Measurements from ENCODE around the gene B3GALT6.

The B3GALT6 gene

GRCh38 chr1:1237874-1238701 is 6.1 kb downstream of the B3GALT6 start:
- no peak overlapping the region for H3K4me3 ChIP-seq (ENCODE audit: low read depth in 1 of 2, low read length in 2 of 2)
- H3K27me3 ChIP-seq (ENCODE audit: control insufficient read depth in 1 of 2, insufficient read depth in 2 of 2, low read length in 2 of 2), result peaks cover 0 to 42% of the 10 kb centered on the region in 2 donors
- H3K9me3 ChIP-seq (ENCODE audit: low read length), result no peaks in the 10 kb centered on the region
- no peak overlapping the region for H3K9ac ChIP-seq (ENCODE audit: low read length)
- H3K4me1 ChIP-seq (ENCODE audit: insufficient read depth, low read length), result no peaks in the 10 kb centered on the region
- H3K36me3 ChIP-seq (ENCODE audit: insufficient read depth, low read length), result peaks cover 11% of the 10 kb centered on the region
- H3K27ac ChIP-seq (ENCODE audit: low read depth, low read length), result no peak overlapping the region

- Histone ChIP-seq H3K27me3 (ENCODE audit: control insufficient read depth in 1 of 2, insufficient read depth in 2 of 2, low read length in 2 of 2) (peaks cover 0 to 42% of the 10 kb centered on the region in 2 donors), H3K27ac (ENCODE audit: low read depth, low read length) (no peak overlapping the region), H3K36me3 (ENCODE audit: insufficient read depth, low read length) (peaks cover 10% of the 10 kb centered on the region), H3K9ac (ENCODE audit: low read length) (no peak overlapping the region), H3K4me3 (ENCODE audit: low read depth in 1 of 2, low read length in 2 of 2) (no peak overlapping the region), H3K4me1 (ENCODE audit: insufficient read depth, low read length) (no peaks in the 10 kb centered on the region), H3K9me3 (ENCODE audit: low read length) (no peaks in the 10 kb centered on the region)
Observed at GRCh38 chr1:1238702-1239178, 6.7 kb downstream of the B3GALT6 start.

- Histone ChIP-seq H3K27ac (ENCODE audit: low read depth, low read length) (no peak overlapping the region), H3K4me1 (ENCODE audit: insufficient read depth, low read length) (no peaks in the 10 kb centered on the region), H3K9ac (ENCODE audit: low read length) (no peak overlapping the region), H3K36me3 (ENCODE audit: insufficient read depth, low read length) (peaks cover 5% of the 10 kb centered on the region), H3K4me3 (ENCODE audit: low read depth in 1 of 2, low read length in 2 of 2) (no peak overlapping the region), H3K27me3 (ENCODE audit: control insufficient read depth in 1 of 2, insufficient read depth in 2 of 2, low read length in 2 of 2) (peaks cover 0 to 47% of the 10 kb centered on the region in 2 donors), H3K9me3 (ENCODE audit: low read length) (no peaks in the 10 kb centered on the region)
Observed at GRCh38 chr1:1239227-1239613, 7.2 kb downstream of the B3GALT6 start.

GRCh38 chr1:1239614-1240347 is 7.7 kb downstream of the B3GALT6 start:
- no peak overlapping the region for H3K9ac ChIP-seq (ENCODE audit: low read length)
- H3K9me3 ChIP-seq (ENCODE audit: low read length), result no peaks in the 10 kb centered on the region
- H3K36me3 ChIP-seq (ENCODE audit: insufficient read depth, low read length), result no peaks in the 10 kb centered on the region
- H3K4me1 ChIP-seq (ENCODE audit: insufficient read depth, low read length), result no peaks in the 10 kb centered on the region
- peaks cover 0 to 48% of the 10 kb centered on the region in 2 donors for H3K27me3 ChIP-seq (ENCODE audit: control insufficient read depth in 1 of 2, insufficient read depth in 2 of 2, low read length in 2 of 2)
- no peak overlapping the region for H3K27ac ChIP-seq (ENCODE audit: low read depth, low read length)
- no peak overlapping the region for H3K4me3 ChIP-seq (ENCODE audit: low read depth in 1 of 2, low read length in 2 of 2)

- Histone ChIP-seq H3K36me3 (ENCODE audit: insufficient read depth, low read length) (no peaks in the 10 kb centered on the region), H3K9ac (ENCODE audit: low read length) (no peak overlapping the region), H3K4me1 (ENCODE audit: insufficient read depth, low read length) (no peaks in the 10 kb centered on the region), H3K27me3 (ENCODE audit: control insufficient read depth in 1 of 2, insufficient read depth in 2 of 2, low read length in 2 of 2) (peaks cover 0 to 50% of the 10 kb centered on the region in 2 donors), H3K27ac (ENCODE audit: low read depth, low read length) (no peak overlapping the region), H3K4me3 (ENCODE audit: low read depth in 1 of 2, low read length in 2 of 2) (no peak overlapping the region), H3K9me3 (ENCODE audit: low read length) (no peaks in the 10 kb centered on the region)
Observed at GRCh38 chr1:1240348-1240732, 8.3 kb downstream of the B3GALT6 start.

GRCh38 chr1:1240822-1241587 is 9.0 kb downstream of the B3GALT6 start:
- Histone ChIP-seq H3K4me1 (ENCODE audit: insufficient read depth, low read length) (no peaks in the 10 kb centered on the region), H3K36me3 (ENCODE audit: insufficient read depth, low read length) (no peaks in the 10 kb centered on the region), H3K4me3 (ENCODE audit: low read depth in 1 of 2, low read length in 2 of 2) (no peak overlapping the region), H3K9me3 (ENCODE audit: low read length) (no peaks in the 10 kb centered on the region), H3K27ac (ENCODE audit: low read depth, low read length) (no peak overlapping the region), H3K9ac (ENCODE audit: low read length) (no peak overlapping the region), H3K27me3 (ENCODE audit: control insufficient read depth in 1 of 2, insufficient read depth in 2 of 2, low read length in 2 of 2) (peaks cover 0 to 56% of the 10 kb centered on the region in 2 donors)

GRCh38 chr1:1241588-1242219 is 9.7 kb downstream of the B3GALT6 start:
- Histone ChIP-seq H3K9me3 (ENCODE audit: low read length) (no peaks in the 10 kb centered on the region), H3K9ac (ENCODE audit: low read length) (no peak overlapping the region), H3K4me3 (ENCODE audit: low read depth in 1 of 2, low read length in 2 of 2) (no peak overlapping the region), H3K36me3 (ENCODE audit: insufficient read depth, low read length) (no peaks in the 10 kb centered on the region), H3K27me3 (ENCODE audit: control insufficient read depth in 1 of 2, insufficient read depth in 2 of 2, low read length in 2 of 2) (peaks cover 0 to 59% of the 10 kb centered on the region in 2 donors), H3K4me1 (ENCODE audit: insufficient read depth, low read length) (no peaks in the 10 kb centered on the region), H3K27ac (ENCODE audit: low read depth, low read length) (no peak overlapping the region)

- no peaks in the 10 kb centered on the region for H3K9me3 ChIP-seq (ENCODE audit: low read length)
- no peak overlapping the region for H3K9ac ChIP-seq (ENCODE audit: low read length)
- H3K36me3 ChIP-seq (ENCODE audit: insufficient read depth, low read length), result no peaks in the 10 kb centered on the region
- H3K4me3 ChIP-seq (ENCODE audit: low read depth in 1 of 2, low read length in 2 of 2), result no peak overlapping the region
- H3K27me3 ChIP-seq (ENCODE audit: control insufficient read depth in 1 of 2, insufficient read depth in 2 of 2, low read length in 2 of 2), result peaks cover 0 to 59% of the 10 kb centered on the region in 2 donors
- H3K4me1 ChIP-seq (ENCODE audit: insufficient read depth, low read length), result no peaks in the 10 kb centered on the region
- no peak overlapping the region for H3K27ac ChIP-seq (ENCODE audit: low read depth, low read length)
Observed at GRCh38 chr1:1242461-1243265, 10.6 kb downstream of the B3GALT6 start.

GRCh38 chr1:1243266-1243660 is 11.2 kb downstream of the B3GALT6 start:
- H3K27ac ChIP-seq (ENCODE audit: low read depth, low read length), result no peak overlapping the region
- H3K27me3 ChIP-seq (ENCODE audit: control insufficient read depth in 1 of 2, insufficient read depth in 2 of 2, low read length in 2 of 2), result peaks cover 0 to 55% of the 10 kb centered on the region in 2 donors
- no peak overlapping the region for H3K4me3 ChIP-seq (ENCODE audit: low read depth in 1 of 2, low read length in 2 of 2)
- no peaks in the 10 kb centered on the region for H3K4me1 ChIP-seq (ENCODE audit: insufficient read depth, low read length)
- no peaks in the 10 kb centered on the region for H3K36me3 ChIP-seq (ENCODE audit: insufficient read depth, low read length)
- H3K9ac ChIP-seq (ENCODE audit: low read length), result no peak overlapping the region
- no peaks in the 10 kb centered on the region for H3K9me3 ChIP-seq (ENCODE audit: low read length)

GRCh38 chr1:1243807-1244191 is 11.8 kb downstream of the B3GALT6 start:
- Histone ChIP-seq H3K36me3 (ENCODE audit: insufficient read depth, low read length) (no peaks in the 10 kb centered on the region), H3K4me3 (ENCODE audit: low read depth in 1 of 2, low read length in 2 of 2) (no peak overlapping the region), H3K27me3 (ENCODE audit: control insufficient read depth in 1 of 2, insufficient read depth in 2 of 2, low read length in 2 of 2) (peaks cover 0 to 50% of the 10 kb centered on the region in 2 donors), H3K27ac (ENCODE audit: low read depth, low read length) (no peak overlapping the region), H3K9me3 (ENCODE audit: low read length) (no peaks in the 10 kb centered on the region), H3K9ac (ENCODE audit: low read length) (no peak overlapping the region), H3K4me1 (ENCODE audit: insufficient read depth, low read length) (no peaks in the 10 kb centered on the region)
